ENCODE measurements around the gene HNRNPC. TPM values are rescaled to one million over a fixed set of nuclear protein-coding genes. Genes with fewer than 3 reads are reported as not detected.
"Not testable (repeated sequence)": the region's sequence is repeated elsewhere in the genome, so short reads cannot be mapped to it uniquely, and the experiment has no call there.

Gene HNRNPC
- total and polyA plus RNA-seq, 9 donors, result 425 to 593 (median 447) TPM

DNA sequence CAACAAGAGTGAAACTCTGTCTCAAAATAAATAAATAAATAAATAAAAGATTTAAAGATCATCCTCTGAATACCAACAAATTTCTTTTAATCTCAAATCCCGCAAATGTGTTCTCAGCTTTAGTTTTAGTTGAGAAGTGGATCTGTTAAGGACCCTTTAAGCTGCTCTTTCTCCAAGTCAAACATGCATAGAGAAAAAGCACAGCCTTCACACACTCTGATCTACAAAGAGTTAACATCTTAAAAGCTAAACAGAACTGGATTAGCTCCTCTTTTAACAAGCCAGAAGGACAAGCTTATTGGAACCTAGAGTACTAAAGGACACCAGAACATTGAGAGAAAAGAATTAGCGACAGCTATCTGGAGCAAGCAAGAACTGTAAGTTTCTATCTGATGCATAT lies 10.5 kb upstream of the HNRNPC start, which contains the start of gene RPGRIP1:
Gene RPGRIP1 (plus strand): TSS at position 301 of the 400 bp plus-strand sequence. CDS start 7,894 bp downstream, outside the sequence.
- DNase-seq, result no peak
- no peak within 1 kb of the TSS for H3K4me3 ChIP-seq (ENCODE audit: low read length)
- no peaks in the 10 kb centered on the region for H3K4me1 ChIP-seq (ENCODE audit: control insufficient read depth, insufficient read depth, low read length)
- WGBS (ENCODE audit: insufficient coverage), result no CpG with 5 or more reads among the region's 2 CpGs
- no peaks in the 10 kb centered on the region for H3K9me3 ChIP-seq (replicated peaks; ENCODE audit: control insufficient read depth, low read depth, low read length)
- H3K27me3 ChIP-seq (ENCODE audit: control insufficient read depth, insufficient read depth, low read length), result no peaks in the 10 kb centered on the region
- no peaks in the 10 kb centered on the region for H3K36me3 ChIP-seq (ENCODE audit: control insufficient read depth, insufficient read depth, low read length)
- no peak within 1 kb of the TSS for H3K27ac ChIP-seq (ENCODE audit: low read length)

DNA sequence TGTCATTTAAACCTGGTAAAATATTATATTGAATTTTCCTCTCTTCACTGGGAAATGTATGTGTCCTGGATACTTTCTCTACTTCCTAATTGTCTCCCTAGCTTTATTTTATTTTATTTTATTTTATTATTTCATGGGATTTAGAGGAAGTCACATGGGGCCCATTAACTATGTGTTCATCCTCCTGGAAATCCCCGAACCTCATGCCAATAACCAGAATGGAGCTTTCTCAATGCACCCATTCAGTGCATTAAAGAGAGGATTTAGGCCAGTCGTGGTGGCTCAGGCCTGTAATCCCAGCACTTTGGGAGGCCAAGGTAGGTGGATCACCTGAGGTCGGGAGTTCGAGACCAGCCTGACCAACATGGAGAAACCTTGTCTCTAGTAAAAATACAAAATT lies 9.4 kb upstream of the HNRNPC start:
- no peak overlapping the region for H3K27ac ChIP-seq (ENCODE audit: low read length)
- H3K4me1 ChIP-seq (ENCODE audit: control insufficient read depth, insufficient read depth, low read length), result no peaks in the 10 kb centered on the region
- no peak for DNase-seq
- no peaks in the 10 kb centered on the region for H3K9me3 ChIP-seq (replicated peaks; ENCODE audit: control insufficient read depth, low read depth, low read length)
- WGBS (ENCODE audit: insufficient coverage), result no CpG with 5 or more reads among the region's 4 CpGs
- H3K27me3 ChIP-seq (ENCODE audit: control insufficient read depth, insufficient read depth, low read length), result no peaks in the 10 kb centered on the region
- no peaks in the 10 kb centered on the region for H3K36me3 ChIP-seq (ENCODE audit: control insufficient read depth, insufficient read depth, low read length)
- no peak overlapping the region for H3K4me3 ChIP-seq (ENCODE audit: low read length)

GRCh38 chr14:21275261-21275858 lies 6.1 kb upstream of the HNRNPC start:
- no peaks in the 10 kb centered on the region for H3K9me3 ChIP-seq (replicated peaks; ENCODE audit: control insufficient read depth, low read depth, low read length)
- WGBS (ENCODE audit: insufficient coverage), result 92% methylated on average over 3 of the region's 9 CpGs
- no peak overlapping the region for H3K4me3 ChIP-seq (ENCODE audit: low read length)
- no peaks in the 10 kb centered on the region for H3K27me3 ChIP-seq (ENCODE audit: control insufficient read depth, insufficient read depth, low read length)
- DNase-seq, result peak; percentile 25
- no peaks in the 10 kb centered on the region for H3K36me3 ChIP-seq (ENCODE audit: control insufficient read depth, insufficient read depth, low read length)
- no peak overlapping the region for H3K27ac ChIP-seq (ENCODE audit: low read length)
- no peaks in the 10 kb centered on the region for H3K4me1 ChIP-seq (ENCODE audit: control insufficient read depth, insufficient read depth, low read length)

- not testable (repeated sequence) for H3K27me3 ChIP-seq (ENCODE audit: control insufficient read depth, insufficient read depth, low read length); H3K4me3 ChIP-seq (ENCODE audit: low read length); H3K36me3 ChIP-seq (ENCODE audit: control insufficient read depth, insufficient read depth, low read length); H3K4me1 ChIP-seq (ENCODE audit: control insufficient read depth, insufficient read depth, low read length); DNase-seq; H3K9me3 ChIP-seq (replicated peaks; ENCODE audit: control insufficient read depth, low read depth, low read length); H3K27ac ChIP-seq (ENCODE audit: low read length)
- WGBS (ENCODE audit: insufficient coverage), result 95% methylated on average over 7 of the region's 17 CpGs
These were observed 3.4 kb upstream of the HNRNPC start for GRCh38 chr14:21272661-21273060.

DNA sequence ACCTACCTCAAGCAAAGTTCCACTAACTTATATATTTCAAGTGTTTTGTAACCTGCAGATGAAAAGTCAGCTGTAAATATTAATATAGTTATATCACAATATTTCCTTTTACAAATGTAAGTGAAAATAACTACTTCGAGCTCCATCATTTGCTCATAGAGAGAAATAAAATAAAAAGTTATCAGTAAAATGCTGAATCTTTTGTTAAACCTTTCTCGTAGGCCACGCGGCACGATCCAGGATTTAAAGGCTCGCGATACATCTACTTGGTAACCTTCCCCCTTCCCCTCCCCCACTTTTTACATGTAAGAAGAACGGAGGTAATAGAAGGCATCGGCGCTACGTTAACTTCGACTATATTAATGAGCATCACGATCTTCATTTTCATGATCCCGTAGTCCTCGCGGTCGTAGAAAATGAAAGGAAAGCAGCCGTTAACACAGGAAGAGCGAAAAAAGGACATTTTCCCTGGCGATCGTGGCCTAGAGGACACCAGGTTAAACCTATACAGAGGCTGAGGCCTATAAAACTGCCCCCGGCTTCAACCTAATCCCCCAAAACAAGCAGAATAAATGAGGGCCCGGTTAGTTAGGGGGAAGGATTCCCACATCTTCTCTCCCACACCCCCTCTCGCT lies 508 bp downstream of the HNRNPC start:
- peak; percentile 82 for DNase-seq
- H3K9me3 ChIP-seq (replicated peaks; ENCODE audit: control insufficient read depth, low read depth, low read length), result no peaks in the 10 kb centered on the region
- no CpG with 5 or more reads among the region's 24 CpGs for WGBS (ENCODE audit: insufficient coverage)
- peak overlapping the region; percentile 99 for H3K27ac ChIP-seq (ENCODE audit: low read length)
- no peaks in the 10 kb centered on the region for H3K27me3 ChIP-seq (ENCODE audit: control insufficient read depth, insufficient read depth, low read length)
- H3K4me3 ChIP-seq (ENCODE audit: low read length), result peak overlapping the region; percentile 93
- H3K4me1 ChIP-seq (ENCODE audit: control insufficient read depth, insufficient read depth, low read length), result peaks cover 13% of the 10 kb centered on the region
- H3K36me3 ChIP-seq (ENCODE audit: control insufficient read depth, insufficient read depth, low read length), result peaks cover 15% of the 10 kb centered on the region

DNA sequence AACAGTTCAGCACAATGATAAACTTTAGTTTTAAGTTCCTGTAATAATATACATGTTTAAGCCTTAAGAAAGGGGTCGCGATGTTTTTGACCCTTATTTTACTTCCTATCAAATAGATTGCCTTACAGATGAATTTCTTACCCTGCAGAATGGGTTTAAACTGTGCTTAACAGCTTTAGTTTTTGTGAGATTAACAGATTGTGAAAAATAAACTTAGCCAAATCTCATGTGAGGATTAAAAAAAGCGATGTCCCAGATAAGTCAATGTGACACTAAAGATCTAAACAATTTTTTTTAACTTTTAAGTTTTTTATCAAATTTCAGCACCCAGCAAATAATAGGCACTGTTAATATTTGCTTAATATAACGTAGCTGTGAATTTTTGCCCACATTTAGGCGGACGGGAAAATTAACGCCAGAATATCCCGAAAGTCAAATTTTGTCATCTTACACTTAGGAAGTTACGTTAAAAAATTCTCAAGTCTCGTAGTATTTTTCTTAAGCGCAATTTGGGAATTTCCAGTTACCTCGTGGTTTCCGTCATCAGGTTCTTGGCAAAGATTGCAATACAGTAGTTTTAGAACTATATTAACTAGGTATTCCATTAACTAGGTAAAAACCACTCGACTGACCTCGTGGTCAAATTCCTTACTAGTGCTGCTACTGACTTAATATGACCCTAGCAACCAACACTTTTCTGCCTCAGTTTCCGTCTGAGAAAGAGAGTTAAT lies 1.2 kb downstream of the HNRNPC start:
- no peaks in the 10 kb centered on the region for H3K27me3 ChIP-seq (ENCODE audit: control insufficient read depth, insufficient read depth, low read length)
- H3K27ac ChIP-seq (ENCODE audit: low read length), result peak overlapping the region; percentile 99
- H3K4me3 ChIP-seq (ENCODE audit: low read length), result peak overlapping the region; percentile 93
- WGBS (ENCODE audit: insufficient coverage), result no CpG with 5 or more reads among the region's 16 CpGs
- H3K36me3 ChIP-seq (ENCODE audit: control insufficient read depth, insufficient read depth, low read length), result peaks cover 18% of the 10 kb centered on the region
- peak; percentile 48 for DNase-seq
- H3K4me1 ChIP-seq (ENCODE audit: control insufficient read depth, insufficient read depth, low read length), result peaks cover 13% of the 10 kb centered on the region
- H3K9me3 ChIP-seq (replicated peaks; ENCODE audit: control insufficient read depth, low read depth, low read length), result no peaks in the 10 kb centered on the region

DNA sequence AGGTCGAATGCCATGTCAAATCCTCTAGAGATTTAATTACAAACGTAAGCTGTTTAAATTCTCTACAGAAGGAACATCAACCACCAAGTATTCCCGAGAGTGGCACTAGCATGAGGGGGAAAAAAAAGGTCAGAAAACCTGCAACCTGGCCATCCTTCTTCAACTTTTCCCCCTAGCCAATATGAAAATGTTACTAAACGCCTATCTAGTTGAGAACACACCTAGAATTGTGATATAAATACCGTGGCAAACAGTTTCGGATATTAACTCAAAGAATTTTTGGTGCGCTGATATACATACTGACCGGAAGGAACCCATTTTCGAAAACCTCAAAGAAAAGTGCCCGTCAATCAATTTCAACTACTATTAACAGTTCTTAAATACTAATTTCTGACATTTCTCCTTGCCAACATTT lies 1.8 kb downstream of the HNRNPC start:
- peak; percentile 9 for DNase-seq
- peaks cover 22% of the 10 kb centered on the region for H3K36me3 ChIP-seq (ENCODE audit: control insufficient read depth, insufficient read depth, low read length)
- no peaks in the 10 kb centered on the region for H3K27me3 ChIP-seq (ENCODE audit: control insufficient read depth, insufficient read depth, low read length)
- WGBS (ENCODE audit: insufficient coverage), result 3% methylated on average over 6 of the region's 10 CpGs
- H3K4me3 ChIP-seq (ENCODE audit: low read length), result peak overlapping the region; percentile 93
- H3K27ac ChIP-seq (ENCODE audit: low read length), result peak overlapping the region; percentile 25
- H3K4me1 ChIP-seq (ENCODE audit: control insufficient read depth, insufficient read depth, low read length), result peaks cover 14% of the 10 kb centered on the region
- no peaks in the 10 kb centered on the region for H3K9me3 ChIP-seq (replicated peaks; ENCODE audit: control insufficient read depth, low read depth, low read length)

GRCh38 chr14:21264025-21264801 lies 5.0 kb downstream of the HNRNPC start:
- no peak for DNase-seq
- Histone ChIP-seq H3K9me3 (replicated peaks; ENCODE audit: control insufficient read depth, low read depth, low read length) (no peaks in the 10 kb centered on the region), H3K27me3 (ENCODE audit: control insufficient read depth, insufficient read depth, low read length) (no peaks in the 10 kb centered on the region), H3K4me1 (ENCODE audit: control insufficient read depth, insufficient read depth, low read length) (peaks cover 10% of the 10 kb centered on the region), H3K4me3 (ENCODE audit: low read length) (no peak overlapping the region), H3K36me3 (ENCODE audit: control insufficient read depth, insufficient read depth, low read length) (peaks cover 34% of the 10 kb centered on the region), H3K27ac (ENCODE audit: low read length) (no peak overlapping the region)
- no CpG with 5 or more reads among the region's 4 CpGs for WGBS (ENCODE audit: insufficient coverage)

DNA sequence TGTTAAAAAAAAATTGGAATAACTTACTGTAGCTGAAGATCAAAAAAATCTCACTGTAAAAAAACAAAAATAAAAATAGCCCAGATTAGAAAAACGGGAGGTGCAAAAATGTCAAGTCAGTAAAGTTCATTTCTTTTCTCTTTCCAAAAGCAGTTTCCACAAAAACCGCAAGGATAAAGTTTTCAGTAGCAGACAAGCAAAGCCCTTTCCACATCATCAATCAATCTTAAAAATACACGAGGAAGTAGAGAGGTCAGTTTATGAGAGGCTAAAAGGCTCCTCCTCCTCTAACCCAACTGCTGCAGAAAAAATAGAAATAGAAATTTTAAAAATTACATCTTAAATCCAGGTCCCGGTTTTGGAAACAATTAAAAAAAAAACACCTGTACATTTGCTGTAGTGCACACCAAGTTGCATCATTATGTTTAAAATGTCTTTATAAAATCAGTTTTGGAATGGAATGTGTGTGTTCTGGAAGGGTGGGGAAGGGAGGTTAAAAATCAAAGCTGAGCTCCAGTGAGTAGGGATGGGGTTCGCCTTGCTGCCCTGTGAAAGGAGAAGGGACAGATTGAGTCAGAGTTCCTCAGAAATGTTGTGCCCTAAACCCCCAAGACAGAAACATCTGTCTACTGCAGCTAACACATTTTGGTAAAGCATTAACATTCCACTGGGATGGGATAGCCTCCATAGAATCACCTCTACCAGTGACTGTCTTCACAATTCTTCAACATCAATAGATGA lies 5.8 kb downstream of the HNRNPC start:
- Histone ChIP-seq H3K36me3 (ENCODE audit: control insufficient read depth, insufficient read depth, low read length) (peaks cover 38% of the 10 kb centered on the region), H3K9me3 (replicated peaks; ENCODE audit: control insufficient read depth, low read depth, low read length) (no peaks in the 10 kb centered on the region), H3K27me3 (ENCODE audit: control insufficient read depth, insufficient read depth, low read length) (no peaks in the 10 kb centered on the region), H3K27ac (ENCODE audit: low read length) (no peak overlapping the region), H3K4me1 (ENCODE audit: control insufficient read depth, insufficient read depth, low read length) (peaks cover 10% of the 10 kb centered on the region), H3K4me3 (ENCODE audit: low read length) (no peak overlapping the region)
- 80% methylated on average over 1 of the region's 5 CpGs for WGBS (ENCODE audit: insufficient coverage)
- DNase-seq, result peak; percentile 38
